GM10847 (cell line): ENCODE data around the gene MAPK8IP3.

Experiments used
- POLR2A ChIP-seq: IDR thresholded peaks from 2 replicates; pipeline ENCODE4 v1.6.1; 2011; ENCODE audit not compliant: insufficient read length; ENCODE audit errors: extremely low read depth

Gene MAPK8IP3

GRCh38 chr16:1743376-1744337, 37.7 kb downstream of the MAPK8IP3 start:
- TF ChIP-seq POLR2A, result no peak

GRCh38 chr16:1744338-1744840, 38.4 kb downstream of the MAPK8IP3 start:
- TF ChIP-seq POLR2A, result no peak

GRCh38 chr16:1745181-1745899, 39.3 kb downstream of the MAPK8IP3 start:
- no peak for TF ChIP-seq POLR2A

DNA sequence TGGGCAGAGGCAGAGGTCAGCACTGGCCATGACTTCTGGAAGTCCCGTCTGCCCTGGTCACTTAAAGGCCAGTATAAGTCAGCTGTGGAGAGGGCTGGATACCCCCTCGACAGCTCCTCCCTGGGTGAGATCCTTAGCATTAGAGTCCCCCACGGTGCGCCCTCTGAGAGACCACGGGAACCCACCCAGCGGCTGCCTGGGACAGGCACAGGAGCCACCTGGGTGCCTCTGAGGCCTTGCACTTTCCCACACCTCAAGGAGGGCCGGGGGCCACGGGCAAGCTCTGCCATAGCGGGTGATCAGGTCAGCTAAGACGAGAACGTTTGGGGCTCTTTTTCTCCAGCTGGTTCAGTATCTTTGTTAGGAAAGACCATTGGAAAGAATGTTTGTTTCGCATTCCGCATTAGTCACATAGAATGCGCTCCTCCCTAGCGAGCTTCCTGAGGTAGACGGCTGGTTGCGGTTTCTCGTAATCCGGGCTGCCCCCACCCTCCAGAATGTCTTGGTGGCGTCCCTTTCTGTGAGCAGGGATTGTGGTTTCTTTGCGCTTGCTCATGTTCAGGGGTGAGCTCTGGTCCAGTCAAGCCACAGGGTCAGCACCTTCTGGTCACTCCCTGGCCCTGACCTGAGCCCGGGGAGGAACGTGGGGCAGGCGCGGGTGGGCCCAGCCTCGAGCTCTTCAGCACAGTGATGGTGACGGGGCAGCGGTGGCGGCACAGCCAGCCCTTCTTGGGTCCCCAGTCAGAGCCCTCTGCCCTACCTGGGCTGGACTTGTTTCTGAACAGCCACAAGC, 40.1 kb downstream of the MAPK8IP3 start:
- no peak for TF ChIP-seq POLR2A

DNA sequence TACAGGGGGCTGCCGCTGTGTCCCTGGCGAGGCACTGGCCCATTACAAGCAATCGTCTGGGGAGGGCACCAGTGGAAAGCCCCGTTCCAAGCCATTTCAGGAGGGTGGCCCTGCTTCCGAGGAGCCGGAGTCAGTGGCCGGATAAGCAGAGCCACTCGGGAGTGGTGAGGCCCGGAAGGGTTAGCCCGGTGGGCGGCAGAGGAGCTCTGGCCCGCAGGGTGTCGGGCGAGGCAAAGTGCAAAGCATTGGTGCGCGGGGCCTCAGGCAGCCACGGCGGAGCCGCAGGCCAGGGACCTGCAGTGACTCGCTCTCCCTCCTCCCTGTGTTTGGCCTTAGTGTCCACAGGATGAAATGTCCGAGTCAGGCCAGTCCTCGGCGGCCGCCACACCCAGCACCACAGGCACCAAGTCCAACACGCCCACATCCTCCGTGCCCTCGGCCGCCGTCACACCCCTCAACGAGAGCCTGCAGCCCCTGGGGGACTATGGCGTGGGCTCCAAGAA, 40.7 kb downstream of the MAPK8IP3 start:
- TF ChIP-seq POLR2A, result no peak

- no peak for TF ChIP-seq POLR2A
Observed at GRCh38 chr16:1747934-1748333, 41.9 kb downstream of the MAPK8IP3 start.

GRCh38 chr16:1749152-1750117, 43.4 kb downstream of the MAPK8IP3 start:
- no peak for TF ChIP-seq POLR2A

GRCh38 chr16:1751946-1752345, 46.0 kb downstream of the MAPK8IP3 start:
- no peak for TF ChIP-seq POLR2A

DNA sequence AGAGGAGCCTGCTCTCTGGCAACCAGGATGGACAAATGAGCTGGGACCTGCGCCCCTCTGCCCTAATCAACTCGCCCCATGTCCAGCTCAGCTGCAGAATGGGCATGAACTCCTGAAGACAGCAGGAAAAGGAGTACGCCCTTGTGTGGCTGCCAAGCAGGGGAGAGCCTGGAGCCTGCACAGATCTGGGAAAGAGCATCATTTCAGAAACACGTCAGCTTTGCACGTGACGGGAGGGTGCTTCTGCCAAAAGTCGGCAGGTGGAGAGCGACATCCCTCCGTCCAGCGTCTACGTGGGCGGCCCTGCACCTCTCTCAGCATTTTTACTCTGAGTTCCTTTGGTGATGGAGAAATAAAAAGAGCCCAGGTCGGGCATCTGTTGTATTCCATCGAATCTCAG, 46.9 kb downstream of the MAPK8IP3 start:
- TF ChIP-seq POLR2A, result no peak

DNA sequence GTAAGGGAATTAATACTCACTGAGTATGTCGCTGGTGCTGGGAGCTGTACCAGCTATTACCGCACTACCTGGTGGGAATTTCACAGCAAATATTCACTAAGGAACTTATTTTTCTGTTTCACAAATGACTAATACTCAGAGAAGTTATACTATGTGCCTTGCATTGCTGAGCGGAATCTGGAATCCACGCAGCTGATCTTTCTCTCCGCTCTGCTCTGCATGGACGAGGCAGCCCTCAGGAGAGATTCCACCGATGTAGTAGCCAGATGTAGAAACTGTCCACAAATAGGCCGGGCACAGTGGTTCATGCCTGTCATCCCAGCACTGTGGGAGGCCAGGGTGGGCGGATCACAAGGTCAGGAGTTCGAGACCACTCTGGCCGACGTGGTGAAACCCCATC, 48.2 kb downstream of the MAPK8IP3 start:
- no peak for TF ChIP-seq POLR2A

DNA sequence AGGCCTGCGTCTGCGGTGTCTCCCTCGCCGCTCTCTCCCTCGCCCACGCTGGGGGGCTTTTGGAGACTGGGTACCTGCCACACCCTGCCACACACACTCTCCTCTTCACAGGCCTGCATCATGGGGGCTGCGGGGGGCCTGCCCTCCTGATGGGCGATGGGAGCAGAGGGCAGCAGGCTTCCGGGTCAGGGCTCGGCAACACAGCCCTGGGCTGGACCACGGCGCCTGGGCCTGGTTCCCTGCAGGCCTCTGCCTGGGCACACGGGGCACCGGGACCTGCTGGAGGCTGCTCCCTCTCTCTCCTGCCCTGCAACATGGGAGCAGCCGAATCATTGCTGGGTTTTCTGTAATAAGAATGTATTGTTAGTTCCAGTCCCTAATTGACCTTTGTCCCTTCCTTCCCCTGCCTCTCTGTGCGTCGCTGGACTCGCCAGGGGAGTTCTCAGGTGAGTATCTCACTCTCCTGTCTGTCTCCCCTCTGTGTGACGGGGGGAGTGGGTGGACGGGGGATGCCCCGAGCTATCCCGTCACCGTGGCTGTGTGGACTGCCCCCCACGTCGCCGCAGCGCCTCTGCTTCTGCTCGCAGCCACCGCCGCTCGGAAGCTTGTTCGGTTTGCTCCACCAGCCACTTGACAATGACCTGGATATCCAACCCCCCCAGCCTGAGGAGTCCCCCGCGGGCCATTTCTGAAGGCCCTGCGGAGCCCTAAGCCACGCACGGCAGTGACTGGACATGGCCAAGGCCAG, 51.9 kb downstream of the MAPK8IP3 start:
- TF ChIP-seq POLR2A, result no peak

DNA sequence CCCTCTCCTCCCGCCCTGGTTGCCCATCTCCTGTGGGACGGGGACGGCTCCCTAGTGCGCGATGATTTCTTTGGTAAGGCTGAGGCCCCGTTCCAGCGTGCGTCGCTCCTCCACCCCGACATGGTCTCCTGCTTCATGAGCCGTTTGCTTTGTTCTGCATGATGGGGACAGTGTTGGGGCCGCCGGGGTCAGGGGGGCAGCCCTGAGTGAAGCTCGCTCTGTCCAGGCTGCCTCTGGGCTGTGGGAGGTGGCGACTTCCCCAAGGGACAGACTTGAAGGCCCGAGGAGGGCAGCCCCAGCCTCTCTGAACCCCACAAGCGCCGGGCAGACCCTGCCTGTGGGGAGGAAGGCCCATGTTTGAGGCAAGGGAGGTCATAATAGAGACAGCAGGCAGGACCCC, 52.9 kb downstream of the MAPK8IP3 start:
- no peak for TF ChIP-seq POLR2A

DNA sequence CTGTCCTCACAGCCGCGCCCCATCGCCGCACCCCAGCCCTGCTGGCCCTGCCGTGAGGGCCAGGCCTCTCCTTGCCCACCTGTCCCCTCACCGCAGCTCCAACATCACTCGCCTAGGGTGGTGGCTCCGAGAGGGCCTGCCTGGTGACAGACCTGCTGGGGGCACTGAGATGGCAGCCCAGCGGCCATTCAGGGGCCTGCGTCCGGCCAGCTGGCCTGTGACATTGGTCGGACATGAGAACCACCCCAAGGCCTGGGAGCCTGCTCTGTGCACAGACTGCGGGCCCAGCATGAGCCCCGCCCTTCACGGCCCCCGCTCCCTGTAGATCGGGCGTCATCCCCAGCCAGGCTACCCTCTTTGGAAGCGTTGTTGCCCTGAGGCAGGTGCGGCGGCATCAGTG, 53.5 kb downstream of the MAPK8IP3 start:
- TF ChIP-seq POLR2A, result no peak
